Activated naive CD8-positive, alpha-beta T cell treated with anti-CD3 and anti-CD28 coated beads, Interleukin-2, amount 10 ng/mL, durations not matched to agents 7 days and 5 days (primary cell): ENCODE measurements around the gene SV2C. TPM values are rescaled to one million over a fixed set of nuclear protein-coding genes. Genes with fewer than 3 reads are reported as not detected.

ENCODE experiments used
- ATAC-seq: fragments of 150-1000 bp; cut with Tn5 transposase; one replicate; pipeline ENCODE4 v1.10.0; 2021; ENCODE audit warnings: low read depth, moderate library complexity
- POLR2A ChIA-PET: fragments of 350-600 bp; sonication (Branson Sonifier 250); formaldehyde crosslinking; loops from one replicate; lab custom pipeline; 2021; ENCODE audit warnings: antibody characterized with exemption; lab: Charles Lee
- DNase-seq: peaks from one replicate; pipeline ENCODE4 v3.0.0; 2021
- H3K27ac Mint-ChIP-seq: one replicate; pipeline ENCODE4 v1.8.0; 2022; ENCODE audit warnings: mild to moderate bottlenecking, mixed read lengths
- H3K27me3 Mint-ChIP-seq: one replicate; pipeline ENCODE4 v1.8.0; 2022; ENCODE audit warnings: mild to moderate bottlenecking, moderate library complexity, mixed read lengths
- H3K36me3 Mint-ChIP-seq: one replicate; pipeline ENCODE4 v1.8.0; 2021; ENCODE audit warnings: mild to moderate bottlenecking, mixed read lengths
- H3K4me1 Mint-ChIP-seq: one replicate; pipeline ENCODE4 v1.8.0; 2021; ENCODE audit warnings: mixed read lengths
- H3K4me3 Mint-ChIP-seq: one replicate; pipeline ENCODE4 v1.8.0; 2022; ENCODE audit warnings: mild to moderate bottlenecking, moderate library complexity, mixed read lengths
- H3K9me3 Mint-ChIP-seq: one replicate; pipeline ENCODE4 v1.8.0; 2021; ENCODE audit warnings: mixed read lengths
- total RNA-seq, 2 experiments: library from RNA; stranded (reverse); gene quantifications; one replicate each; pipeline ENCODE4 v1.2.3, GENCODE V29; 2021

Gene SV2C
- total RNA-seq, 2 experiments from 2014 or later = 0.03 TPM

GRCh38 chr5:76388236-76388635 is 305.1 kb downstream of the SV2C start:
- Mint-ChIP-seq H3K9me3 (no peaks in the 10 kb centered on the region), H3K27me3 (no peaks in the 10 kb centered on the region), H3K27ac (no peak overlapping the region), H3K4me1 (peaks cover 43% of the 10 kb centered on the region), H3K4me3 (no peak overlapping the region), H3K36me3 (peaks cover 6% of the 10 kb centered on the region)
- ATAC-seq (no peak), DNase-seq (no peak)
- POLR2A ChIA-PET = interaction anchor here (2.0 kb wide), 1 partner anchor 15 kb away, joined by 9 read pairs; the partner anchor contains the start of gene IQGAP2

GRCh38 chr5:76388791-76389512 is 305.8 kb downstream of the SV2C start:
- POLR2A ChIA-PET = interaction anchor here (1.5 to 2.0 kb wide), 2 partner anchors 10 to 14 kb away, joined by 5 to 9 read pairs; partner anchors contain the start of gene IQGAP2
- ATAC-seq (no peak), DNase-seq (no peak)
- peaks cover 6% of the 10 kb centered on the region for H3K36me3 Mint-ChIP-seq
- H3K9me3 Mint-ChIP-seq = no peaks in the 10 kb centered on the region
- H3K4me1 Mint-ChIP-seq = peaks cover 44% of the 10 kb centered on the region
- no peak overlapping the region for H3K4me3 Mint-ChIP-seq
- no peak overlapping the region for H3K27ac Mint-ChIP-seq
- H3K27me3 Mint-ChIP-seq = no peaks in the 10 kb centered on the region

GRCh38 chr5:76389513-76390154 is 306.5 kb downstream of the SV2C start:
- Mint-ChIP-seq H3K9me3 (no peaks in the 10 kb centered on the region), H3K4me3 (no peak overlapping the region), H3K4me1 (peaks cover 38% of the 10 kb centered on the region), H3K27ac (peak overlapping the region; percentile 52), H3K36me3 (peaks cover 6% of the 10 kb centered on the region), H3K27me3 (no peaks in the 10 kb centered on the region)
- no peak for DNase-seq
- POLR2A ChIA-PET = interaction anchor here (0.5 to 2.0 kb wide), 3 partner anchors 10 to 407 kb away, joined by 3 to 9 read pairs (median 5); partner anchors contain the start of gene IQGAP2
- ATAC-seq = no peak

GRCh38 chr5:76391014-76391413 is 307.8 kb downstream of the SV2C start:
- Mint-ChIP-seq H3K4me3 (peak overlapping the region; percentile 9), H3K4me1 (peaks cover 31% of the 10 kb centered on the region), H3K27ac (no peak overlapping the region), H3K36me3 (peaks cover 6% of the 10 kb centered on the region), H3K27me3 (no peaks in the 10 kb centered on the region), H3K9me3 (no peaks in the 10 kb centered on the region)
- DNase-seq = peak; percentile 42
- ATAC-seq = peak; percentile 40
- POLR2A ChIA-PET = interaction anchor here (1.2 kb wide), 2 partner anchors 10 to 13 kb away, joined by 3 to 4 read pairs; no protein-coding TSS in a partner anchor

- Mint-ChIP-seq H3K36me3 (peaks cover 6% of the 10 kb centered on the region), H3K4me3 (peak overlapping the region; percentile 9), H3K4me1 (peaks cover 31% of the 10 kb centered on the region), H3K27ac (peak overlapping the region; percentile 41), H3K27me3 (peaks cover 2% of the 10 kb centered on the region), H3K9me3 (no peaks in the 10 kb centered on the region)
- POLR2A ChIA-PET = interaction anchor here (1.1 kb wide), 1 partner anchor 9 kb away, joined by 4 read pairs; no protein-coding TSS in a partner anchor
- ATAC-seq = peak; percentile 79
- DNase-seq = no peak
Observed at GRCh38 chr5:76393035-76393680, 310.0 kb downstream of the SV2C start.

GRCh38 chr5:76397200-76397599 is 314.0 kb downstream of the SV2C start:
- Mint-ChIP-seq H3K27ac (no peak overlapping the region), H3K27me3 (peaks cover 10% of the 10 kb centered on the region), H3K4me3 (no peak overlapping the region), H3K9me3 (no peaks in the 10 kb centered on the region), H3K36me3 (no peaks in the 10 kb centered on the region), H3K4me1 (peaks cover 23% of the 10 kb centered on the region)
- ATAC-seq (no peak), DNase-seq (no peak)
- POLR2A ChIA-PET = no interaction called here

GRCh38 chr5:76399268-76399667 is 316.1 kb downstream of the SV2C start:
- Mint-ChIP-seq H3K27me3 (peaks cover 10% of the 10 kb centered on the region), H3K4me3 (no peak overlapping the region), H3K9me3 (no peaks in the 10 kb centered on the region), H3K36me3 (no peaks in the 10 kb centered on the region), H3K27ac (no peak overlapping the region), H3K4me1 (peaks cover 16% of the 10 kb centered on the region)
- ATAC-seq (no peak), DNase-seq (no peak)
- POLR2A ChIA-PET = no interaction called here

- H3K9me3 Mint-ChIP-seq = no peaks in the 10 kb centered on the region
- POLR2A ChIA-PET = interaction anchor here (0.7 to 0.8 kb wide), 2 partner anchors 9 to 143 kb away, joined by 3 read pairs; no protein-coding TSS in a partner anchor
- no peak overlapping the region for H3K4me3 Mint-ChIP-seq
Observed at GRCh38 chr5:76400466-76400865, 317.3 kb downstream of the SV2C start.

GRCh38 chr5:76401801-76402250 is 318.6 kb downstream of the SV2C start:
- POLR2A ChIA-PET = interaction anchor here (0.6 to 4.8 kb wide), 18 partner anchors 9 to 762 kb away, joined by 3 to 88 read pairs (median 5); no protein-coding TSS in a partner anchor
- ATAC-seq (no peak), DNase-seq (no peak)
- Mint-ChIP-seq H3K4me3 (peak overlapping the region; percentile 97), H3K4me1 (peaks cover 42% of the 10 kb centered on the region), H3K9me3 (no peaks in the 10 kb centered on the region), H3K36me3 (peaks cover 4% of the 10 kb centered on the region), H3K27ac (peak overlapping the region; percentile 95), H3K27me3 (peaks cover 9% of the 10 kb centered on the region)

More at GRCh38 chr5:76400466-76400865, 317.3 kb downstream of the SV2C start:
- DNase-seq = no peak
- H3K27me3 Mint-ChIP-seq = peaks cover 10% of the 10 kb centered on the region
- H3K27ac Mint-ChIP-seq = no peak overlapping the region
- peaks cover 28% of the 10 kb centered on the region for H3K4me1 Mint-ChIP-seq
- no peaks in the 10 kb centered on the region for H3K36me3 Mint-ChIP-seq
- no peak for ATAC-seq

- ATAC-seq (peak; percentile 57), DNase-seq (peak; percentile 66)
- peak overlapping the region; percentile 95 for H3K27ac Mint-ChIP-seq
- peak overlapping the region; percentile 97 for H3K4me3 Mint-ChIP-seq
- no peaks in the 10 kb centered on the region for H3K9me3 Mint-ChIP-seq
- peaks cover 7% of the 10 kb centered on the region for H3K36me3 Mint-ChIP-seq
- POLR2A ChIA-PET = interaction anchor here (0.6 to 4.8 kb wide), 26 partner anchors 9 to 762 kb away, joined by 3 to 88 read pairs (median 5); no protein-coding TSS in a partner anchor
- H3K27me3 Mint-ChIP-seq = peaks cover 9% of the 10 kb centered on the region
- H3K4me1 Mint-ChIP-seq = peaks cover 46% of the 10 kb centered on the region
Observed at GRCh38 chr5:76402251-76402885, 319.2 kb downstream of the SV2C start.

GRCh38 chr5:76402886-76403765 is 319.9 kb downstream of the SV2C start, which contains the start of gene IQGAP2:
IQGAP2 (plus strand) TSS chr5:76403285; CDS start chr5:76403546, 261 bp downstream.
- POLR2A ChIA-PET = interaction anchor here (0.6 to 4.8 kb wide), 30 partner anchors 10 to 325 kb away, joined by 3 to 88 read pairs (median 5); no protein-coding TSS in a partner anchor

More at GRCh38 chr5:76402886-76403765, 319.9 kb downstream of the SV2C start, which contains the start of gene IQGAP2:
- ATAC-seq = peak; percentile 58
- DNase-seq = peak; percentile 93
- peak within 1 kb of the TSS; percentile 97 for H3K4me3 Mint-ChIP-seq
- peaks cover 7% of the 10 kb centered on the region for H3K36me3 Mint-ChIP-seq
- peaks cover 9% of the 10 kb centered on the region for H3K27me3 Mint-ChIP-seq
- peaks cover 48% of the 10 kb centered on the region for H3K4me1 Mint-ChIP-seq
- H3K27ac Mint-ChIP-seq = peak within 1 kb of the TSS; percentile 99
- no peaks in the 10 kb centered on the region for H3K9me3 Mint-ChIP-seq
